SK-N-SH treated with all-trans-retinoic acid at 6 μM for 48 hours (cell line): ENCODE data around the gene KCNMA1.

ENCODE experiments used
- ATAC-seq: fragments of 200-7000 bp; cut with Tn5 transposase; 3 replicates; pipeline ENCODE4 v1.9.1; 2020; ENCODE audit warnings: mild to moderate bottlenecking, moderate library complexity
- ARNTL ChIP-seq: fragments of 450-650 bp; formaldehyde crosslinking; IDR thresholded peaks from 2 replicates; pipeline ENCODE4 v1.5.0; 2020; ENCODE audit warnings: low read depth, mild to moderate bottlenecking, moderate library complexity, borderline replicate concordance
- BACH2 ChIP-seq: fragments of 250-450 bp; sonication (Bioruptor Pico); IDR thresholded peaks from 2 replicates; pipeline ENCODE4 v1.9.0; 2021; ENCODE audit warnings: mild to moderate bottlenecking, borderline replicate concordance
- CREB5 ChIP-seq: fragments of 250-450 bp; sonication (Bioruptor Pico); IDR thresholded peaks from 2 replicates; pipeline ENCODE4 v1.5.1; 2020; ENCODE audit warnings: low read depth, mild to moderate bottlenecking, moderate library complexity
- CSDC2 ChIP-seq: fragments of 250-450 bp; sonication (Bioruptor Pico); IDR thresholded peaks from 2 replicates; pipeline ENCODE4 v1.5.0; 2020; ENCODE audit warnings: mild to moderate bottlenecking, moderate library complexity
- CSRNP3 ChIP-seq: fragments of 250-450 bp; sonication (Bioruptor Pico); IDR thresholded peaks from 2 replicates; pipeline ENCODE4 v1.5.1; 2021; ENCODE audit warnings: mild to moderate bottlenecking, moderate library complexity
- ESRRG ChIP-seq: fragments of 250-450 bp; sonication (Bioruptor Pico); IDR thresholded peaks from 2 replicates; pipeline ENCODE4 v1.6.1; 2021; ENCODE audit warnings: mild to moderate bottlenecking
- GLIS3 ChIP-seq: fragments of 250-450 bp; sonication (Bioruptor Pico); IDR thresholded peaks from 2 replicates; pipeline ENCODE4 v1.5.0; 2020; ENCODE audit warnings: mild to moderate bottlenecking, moderate library complexity
- ISL1 ChIP-seq: fragments of 250-450 bp; sonication (Bioruptor Pico); IDR thresholded peaks from 2 replicates; pipeline ENCODE4 v2.1.2; 2022; ENCODE audit warnings: mild to moderate bottlenecking, moderate library complexity
- OSR1 ChIP-seq: fragments of 250-450 bp; sonication (Bioruptor Pico); IDR thresholded peaks from 2 replicates; pipeline ENCODE4 v1.8.0; 2022; ENCODE audit warnings: moderate library complexity, mild to moderate bottlenecking, inconsistent platforms
- PATZ1 ChIP-seq: fragments of 250-450 bp; sonication (Bioruptor Pico); IDR thresholded peaks from 2 replicates; pipeline ENCODE4 v1.8.0; 2020; ENCODE audit warnings: mild to moderate bottlenecking, moderate library complexity, borderline replicate concordance
- POU6F1 ChIP-seq: fragments of 250-450 bp; sonication (Bioruptor Pico); IDR thresholded peaks from 2 replicates; pipeline ENCODE4 v1.8.0; 2021; ENCODE audit warnings: low read depth, mild to moderate bottlenecking, moderate library complexity, borderline replicate concordance
- PPARA ChIP-seq: fragments of 250-450 bp; sonication (Bioruptor Pico); IDR thresholded peaks from 2 replicates; pipeline ENCODE4 v1.5.0; 2020; ENCODE audit warnings: mild to moderate bottlenecking, borderline replicate concordance
- RARB ChIP-seq: fragments of 250-450 bp; sonication (Bioruptor Pico); IDR thresholded peaks from 2 replicates; pipeline ENCODE4 v1.8.0; 2021; ENCODE audit warnings: mild to moderate bottlenecking, moderate library complexity
- SNAI2 ChIP-seq: fragments of 250-450 bp; sonication (Bioruptor Pico); IDR thresholded peaks from 2 replicates; pipeline ENCODE4 v1.5.0; 2020; ENCODE audit warnings: mild to moderate bottlenecking, moderate library complexity
- TCF4 ChIP-seq: fragments of 250-450 bp; sonication (Bioruptor Pico); IDR thresholded peaks from 2 replicates; pipeline ENCODE4 v1.8.0; 2021; ENCODE audit warnings: mild to moderate bottlenecking, moderate library complexity, borderline replicate concordance
- TOX ChIP-seq: fragments of 250-450 bp; sonication (Bioruptor Pico); IDR thresholded peaks from 2 replicates; pipeline ENCODE4 v1.8.0; 2021; ENCODE audit warnings: mild to moderate bottlenecking, moderate library complexity, borderline replicate concordance
- TSHZ2 ChIP-seq: fragments of 250-450 bp; sonication (Bioruptor Pico); IDR thresholded peaks from 2 replicates; pipeline ENCODE4 v1.5.0; 2020; ENCODE audit warnings: mild to moderate bottlenecking, moderate library complexity
- ZC3H10 ChIP-seq: fragments of 250-450 bp; sonication (Bioruptor Pico); IDR thresholded peaks from 2 replicates; pipeline ENCODE4 v1.5.1; 2021; ENCODE audit warnings: mild to moderate bottlenecking, moderate library complexity
- ZFP3 ChIP-seq: fragments of 250-450 bp; sonication (Bioruptor Pico); IDR thresholded peaks from 2 replicates; pipeline ENCODE4 v1.5.0; 2020; ENCODE audit warnings: mild to moderate bottlenecking, moderate library complexity
- ZFP30 ChIP-seq: fragments of 450-650 bp; formaldehyde crosslinking; IDR thresholded peaks from 2 replicates; pipeline ENCODE4 v1.5.0; 2022; ENCODE audit warnings: mild to moderate bottlenecking, moderate library complexity
- ZNF70 ChIP-seq: fragments of 450-650 bp; formaldehyde crosslinking; IDR thresholded peaks from 2 replicates; pipeline ENCODE4 v1.5.0; 2020; ENCODE audit warnings: mild to moderate bottlenecking, moderate library complexity
- ZNF8 ChIP-seq: fragments of 450-650 bp; formaldehyde crosslinking; IDR thresholded peaks from 2 replicates; pipeline ENCODE4 v1.5.0; 2020; ENCODE audit warnings: mild to moderate bottlenecking, moderate library complexity

Gene KCNMA1

GRCh38 chr10:77099136-77099535, 538.5 kb downstream of the KCNMA1 start:
- ATAC-seq: no peak
- TF ChIP-seq CSRNP3 (CRISPR knock-in tag) (no peak), GLIS3 (CRISPR knock-in tag) (no peak), CREB5 (no peak), ARNTL (no peak), ZFP30 (CRISPR knock-in tag) (no peak), OSR1 (CRISPR knock-in tag) (no peak), ESRRG (CRISPR knock-in tag) (no peak), CSDC2 (no peak), TSHZ2 (no peak), TCF4 (CRISPR knock-in tag) (no peak), TOX (CRISPR knock-in tag) (no peak), SNAI2 (CRISPR knock-in tag) (no peak), POU6F1 (CRISPR knock-in tag) (no peak), ZNF70 (CRISPR knock-in tag) (no peak), BACH2 (CRISPR knock-in tag) (no peak), RARB (CRISPR knock-in tag) (no peak), ZFP3 (CRISPR knock-in tag) (no peak), ZC3H10 (no peak), PPARA (CRISPR knock-in tag) (no peak), PATZ1 (no peak)

- no peak for ATAC-seq
- no peak for TF ChIP-seq ZFP3 (CRISPR knock-in tag)
- TF ChIP-seq BACH2 (CRISPR knock-in tag): no peak
- TF ChIP-seq TCF4 (CRISPR knock-in tag): no peak
- TF ChIP-seq ESRRG (CRISPR knock-in tag): no peak
- no peak for TF ChIP-seq CREB5
- TF ChIP-seq ZFP30 (CRISPR knock-in tag): no peak
- no peak for TF ChIP-seq SNAI2 (CRISPR knock-in tag)
- no peak for TF ChIP-seq CSRNP3 (CRISPR knock-in tag)
- no peak for TF ChIP-seq ISL1
- no peak for TF ChIP-seq PPARA (CRISPR knock-in tag)
- TF ChIP-seq PATZ1: no peak
- no peak for TF ChIP-seq TOX (CRISPR knock-in tag)
- TF ChIP-seq CSDC2: no peak
- no peak for TF ChIP-seq ZNF8
- no peak for TF ChIP-seq POU6F1 (CRISPR knock-in tag)
- no peak for TF ChIP-seq ZC3H10
- TF ChIP-seq OSR1 (CRISPR knock-in tag): no peak
- TF ChIP-seq ARNTL: no peak
These were observed 540.0 kb downstream of the KCNMA1 start for GRCh38 chr10:77097625-77098024.
